Measurements from ENCODE around the gene MYO1H.

Gene MYO1H

GRCh38 chr12:109493938-109494337 is 146.2 kb downstream of the MYO1H start:
- DNase-seq, result no peak

GRCh38 chr12:109494348-109494881 is 146.7 kb downstream of the MYO1H start:
- DNase-seq, result no peak

GRCh38 chr12:109495012-109495411 is 147.3 kb downstream of the MYO1H start:
- no peak for DNase-seq

GRCh38 chr12:109496306-109496705 is 148.6 kb downstream of the MYO1H start:
- no peak for DNase-seq

GRCh38 chr12:109497675-109498074 is 150.0 kb downstream of the MYO1H start:
- DNase-seq, result no peak

Measured in NCI-H446 (cell line).